Activated CD4-positive, CD25-positive, alpha-beta regulatory T cell (primary cell): ENCODE results near the gene SRRM3.
"Not testable (repeated sequence)": the region's sequence is repeated elsewhere in the genome, so short reads cannot be mapped to it uniquely, and the experiment has no call there.

Source experiments
- DNase-seq, 4 experiments: peaks; one replicate each; lab custom pipeline; 2025; lab: John Stamatoyannopoulos, UW

Gene SRRM3, protein sequence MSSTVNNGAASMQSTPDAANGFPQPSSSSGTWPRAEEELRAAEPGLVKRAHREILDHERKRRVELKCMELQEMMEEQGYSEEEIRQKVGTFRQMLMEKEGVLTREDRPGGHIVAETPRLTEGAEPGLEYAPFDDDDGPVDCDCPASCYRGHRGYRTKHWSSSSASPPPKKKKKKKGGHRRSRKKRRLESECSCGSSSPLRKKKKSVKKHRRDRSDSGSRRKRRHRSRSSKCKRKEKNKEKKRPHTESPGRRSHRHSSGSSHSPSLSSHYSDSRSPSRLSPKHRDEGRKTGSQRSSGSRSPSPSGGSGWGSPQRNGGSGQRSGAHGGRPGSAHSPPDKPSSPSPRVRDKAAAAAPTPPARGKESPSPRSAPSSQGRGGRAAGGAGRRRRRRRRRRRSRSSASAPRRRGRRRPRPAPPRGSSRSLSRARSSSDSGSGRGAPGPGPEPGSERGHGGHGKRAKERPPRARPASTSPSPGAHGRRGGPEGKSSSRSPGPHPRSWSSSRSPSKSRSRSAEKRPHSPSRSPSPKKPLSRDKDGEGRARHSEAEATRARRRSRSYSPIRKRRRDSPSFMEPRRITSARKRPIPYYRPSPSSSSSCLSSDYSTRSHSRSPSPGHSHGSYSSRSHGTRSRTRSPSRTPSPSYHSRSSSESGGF

DNA sequence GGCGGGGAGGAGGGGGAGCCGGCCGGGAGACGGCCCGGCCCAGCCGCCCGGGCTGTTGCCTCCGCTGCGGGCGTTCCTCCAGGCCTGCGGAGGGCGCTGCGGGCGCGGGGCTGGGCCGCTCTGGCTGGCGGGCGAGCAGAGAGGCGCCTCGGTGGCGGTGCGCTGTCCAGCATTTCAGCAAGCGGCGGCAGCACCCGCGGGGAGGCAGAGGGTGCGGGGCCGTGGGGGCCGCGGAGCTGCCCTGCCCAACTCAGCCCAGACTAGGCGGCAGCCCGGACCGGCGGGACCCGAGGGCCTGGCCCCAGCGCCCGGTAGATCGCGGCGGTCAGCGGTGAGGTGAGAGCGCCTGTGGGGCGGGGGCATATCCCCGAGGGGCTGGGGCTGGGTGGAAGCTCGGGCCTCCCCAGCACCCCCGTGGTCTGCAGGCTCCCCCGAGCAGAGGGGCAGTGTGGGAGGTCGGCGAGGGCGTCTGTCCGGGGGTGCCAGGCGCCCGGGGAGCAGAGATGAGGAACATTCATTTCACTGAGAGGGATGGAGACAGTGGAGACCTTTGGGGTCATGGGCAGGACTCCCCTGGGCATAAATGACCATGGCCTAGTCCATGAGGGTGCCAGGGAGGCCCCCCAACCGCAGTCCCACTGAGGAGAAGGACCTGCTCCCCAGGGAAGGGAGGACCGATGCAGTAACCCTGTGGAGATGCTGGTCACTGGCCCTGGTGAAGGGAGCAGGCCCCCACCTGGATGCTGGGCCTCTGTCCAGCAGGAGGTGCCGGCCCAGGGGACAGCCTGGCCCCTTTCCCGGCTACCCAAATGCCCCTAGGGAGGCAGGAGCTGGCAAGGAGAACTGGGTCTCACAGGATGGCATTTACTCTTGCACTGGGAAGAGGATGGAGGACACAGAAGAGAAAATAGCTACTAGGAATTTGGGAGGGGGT lies at the start of gene SRRM3:
TSS of gene SRRM3 (plus strand) at position 165 of the 934 bp plus-strand sequence. CDS start 33,171 bp downstream, outside the sequence.
- DNase-seq: peak; percentile 65 to 76 (median 69)

DNA sequence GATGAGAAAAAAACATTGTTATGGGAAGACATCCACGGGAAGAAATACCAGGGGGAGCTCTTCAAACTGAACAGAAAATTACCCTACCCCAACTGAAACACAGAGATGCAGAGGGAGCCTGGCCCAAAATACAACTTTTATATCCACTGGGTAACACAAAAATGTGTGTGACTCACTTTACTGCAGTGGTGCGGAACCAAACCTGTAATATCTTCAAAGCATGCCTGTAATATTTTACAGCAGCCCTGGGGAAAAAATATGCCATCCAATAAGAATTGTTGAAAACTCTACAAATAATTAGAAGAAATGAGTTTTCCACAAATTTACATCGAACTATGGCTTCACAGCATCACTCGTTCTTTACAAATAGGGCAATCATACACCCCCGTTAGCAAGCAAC lies 49.8 kb upstream of the SRRM3 start:
- no peak for DNase-seq

GRCh38 chr7:76153571-76154230 lies 48.0 kb upstream of the SRRM3 start:
- DNase-seq: not testable (repeated sequence)

- DNase-seq: no peak
Measured at GRCh38 chr7:76155938-76156337, 45.8 kb upstream of the SRRM3 start.

DNA sequence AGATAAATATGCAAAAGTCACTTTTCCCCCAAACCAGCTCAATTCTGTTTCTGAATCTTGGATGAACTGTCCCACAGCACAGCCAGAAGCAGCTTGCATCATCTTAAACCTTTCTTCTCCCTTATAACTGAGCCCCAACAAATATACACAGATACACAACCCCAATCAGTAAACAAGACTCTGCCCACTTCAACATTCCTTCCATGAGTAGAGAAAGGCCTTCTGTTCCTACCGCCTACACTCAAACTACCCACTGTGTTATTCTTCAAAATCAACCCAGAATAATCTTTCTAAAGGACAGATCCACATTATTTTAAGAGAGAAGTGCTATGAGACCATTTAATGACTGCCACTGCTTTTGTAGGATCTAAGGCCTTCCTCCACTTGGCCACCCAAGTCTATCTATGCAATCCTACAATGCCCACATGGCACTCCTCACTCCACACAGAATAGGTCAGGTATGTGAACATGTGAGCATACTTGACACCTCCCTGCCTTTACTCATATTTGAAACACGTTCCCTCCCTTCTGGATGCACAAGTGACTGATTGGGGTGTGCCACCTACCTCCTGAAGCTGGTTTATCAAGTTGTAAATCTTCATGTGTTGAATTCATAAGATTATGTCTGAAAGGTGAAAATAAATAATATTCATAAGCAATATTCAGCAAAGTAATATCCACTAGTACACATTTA lies 44.6 kb upstream of the SRRM3 start:
- not testable (repeated sequence) for DNase-seq

- DNase-seq: not testable (repeated sequence)
Measured at GRCh38 chr7:76158416-76158815, 43.3 kb upstream of the SRRM3 start.

DNA sequence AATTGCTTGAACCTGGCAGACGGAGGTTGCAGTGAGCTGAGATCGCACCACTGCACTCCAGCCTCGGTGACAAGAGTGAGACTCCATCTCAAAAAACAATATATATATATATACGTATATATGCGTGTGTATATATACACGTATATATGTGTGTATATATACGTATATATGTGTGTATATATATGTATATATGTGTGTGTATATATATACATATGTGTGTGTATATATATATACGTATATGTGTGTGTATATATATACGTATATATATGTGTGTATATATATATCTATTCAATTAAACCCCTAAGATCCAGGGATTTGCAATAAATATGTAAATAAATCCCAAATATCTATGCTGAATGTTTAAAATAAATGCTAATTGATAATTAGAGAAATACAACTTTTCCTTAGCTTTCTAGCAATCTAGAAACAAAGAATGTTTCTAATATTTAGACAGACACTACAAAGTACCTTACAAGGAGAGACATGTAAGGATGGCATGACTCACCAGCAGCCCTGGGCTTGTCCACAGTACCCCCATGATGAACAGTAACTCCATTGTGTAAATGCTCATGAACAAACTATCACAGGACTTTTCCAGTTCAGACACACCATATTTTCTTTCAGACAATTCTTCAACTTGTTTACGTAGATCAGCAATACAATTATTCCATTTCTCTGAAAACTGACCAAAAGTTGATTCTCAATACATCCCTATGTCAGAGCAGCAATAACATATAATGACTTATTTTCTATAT lies 39.1 kb upstream of the SRRM3 start:
- not testable (repeated sequence) for DNase-seq

DNA sequence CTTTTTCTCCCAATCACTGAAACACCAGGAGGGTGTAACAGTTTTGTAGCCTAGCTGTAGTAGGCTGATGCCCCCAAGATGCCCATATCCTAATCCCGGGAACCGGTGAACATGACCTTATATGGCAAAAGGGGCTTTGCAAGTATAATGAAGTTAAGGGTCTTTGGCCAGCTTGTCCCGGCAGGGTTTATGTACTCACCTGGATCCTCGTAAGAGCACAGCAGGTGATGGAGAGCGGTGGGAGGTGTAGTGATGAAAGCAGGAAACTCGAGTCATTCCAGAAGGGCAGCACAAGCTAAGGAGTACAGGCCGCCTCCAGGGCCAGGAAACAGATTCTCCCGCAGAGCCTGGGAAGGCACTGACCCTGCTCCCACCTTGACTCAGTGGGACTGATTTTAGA lies 37.9 kb upstream of the SRRM3 start:
- not testable (repeated sequence) for DNase-seq

DNA sequence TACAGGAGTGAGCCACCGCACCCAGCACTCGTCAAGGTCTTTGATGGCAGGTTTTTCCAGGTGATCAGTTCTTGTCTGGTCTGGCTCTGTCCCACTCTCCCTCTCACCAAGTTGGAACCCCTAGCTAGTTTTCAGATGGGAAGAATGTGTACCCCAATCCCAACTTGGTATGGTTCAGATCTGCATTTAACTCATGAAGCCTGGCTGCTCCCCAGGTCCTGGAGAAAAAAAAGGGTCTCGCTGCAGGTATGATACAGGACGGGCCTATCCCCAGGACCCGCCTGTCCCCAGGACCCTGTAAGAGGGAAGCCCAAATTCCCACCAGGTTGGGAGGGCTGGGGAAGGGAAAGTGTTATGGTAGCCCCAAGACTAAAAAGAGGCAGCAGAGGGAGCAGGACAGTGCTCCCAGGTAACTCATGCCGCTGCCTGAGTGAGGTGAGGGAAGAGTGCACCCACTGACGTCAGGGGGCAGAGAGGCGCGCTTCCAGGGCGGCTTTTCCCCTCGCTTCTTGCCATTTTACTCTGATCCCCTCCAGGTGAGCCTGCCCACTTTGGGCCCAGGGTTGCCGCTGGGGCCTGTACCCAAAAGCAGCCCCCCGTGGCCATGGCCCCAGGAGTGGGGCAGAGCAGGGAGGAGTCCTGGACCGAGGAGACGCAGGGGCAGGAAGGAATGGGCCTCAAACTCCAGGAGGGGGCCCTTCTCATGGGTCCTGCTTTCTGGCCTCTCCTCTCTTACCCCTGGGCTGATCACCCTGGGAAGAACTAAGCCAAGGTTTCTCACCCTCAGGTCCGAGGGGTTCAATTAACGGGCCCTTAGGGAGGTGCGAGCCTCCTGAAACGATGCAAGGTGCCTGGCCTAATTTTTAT lies 36.4 kb upstream of the SRRM3 start:
- no peak for DNase-seq

DNA sequence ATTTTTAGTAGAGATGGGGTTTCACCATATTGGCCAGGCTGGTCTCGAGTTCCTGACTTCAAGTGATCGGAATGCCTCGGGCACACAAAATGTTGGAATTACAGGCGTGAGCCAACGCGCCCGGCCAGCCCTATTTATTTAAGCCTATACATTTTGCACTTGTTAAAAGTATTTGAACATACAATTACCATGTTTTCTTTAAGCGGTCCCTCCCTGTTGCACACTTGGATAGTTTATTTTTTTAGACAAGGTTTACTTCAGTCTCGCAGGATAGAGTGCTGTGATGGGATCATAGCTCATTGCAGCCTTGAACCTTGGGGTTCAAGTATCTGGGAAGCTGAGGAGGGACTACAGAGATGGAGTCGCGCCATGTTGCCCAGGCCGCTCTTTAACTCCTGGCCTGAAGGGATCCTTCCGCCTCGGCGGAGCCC lies 35.7 kb upstream of the SRRM3 start:
- DNase-seq: no peak

- peak; percentile 75 to 81 (median 78) for DNase-seq
Measured at GRCh38 chr7:76166404-76167255, 35.1 kb upstream of the SRRM3 start.

DNA sequence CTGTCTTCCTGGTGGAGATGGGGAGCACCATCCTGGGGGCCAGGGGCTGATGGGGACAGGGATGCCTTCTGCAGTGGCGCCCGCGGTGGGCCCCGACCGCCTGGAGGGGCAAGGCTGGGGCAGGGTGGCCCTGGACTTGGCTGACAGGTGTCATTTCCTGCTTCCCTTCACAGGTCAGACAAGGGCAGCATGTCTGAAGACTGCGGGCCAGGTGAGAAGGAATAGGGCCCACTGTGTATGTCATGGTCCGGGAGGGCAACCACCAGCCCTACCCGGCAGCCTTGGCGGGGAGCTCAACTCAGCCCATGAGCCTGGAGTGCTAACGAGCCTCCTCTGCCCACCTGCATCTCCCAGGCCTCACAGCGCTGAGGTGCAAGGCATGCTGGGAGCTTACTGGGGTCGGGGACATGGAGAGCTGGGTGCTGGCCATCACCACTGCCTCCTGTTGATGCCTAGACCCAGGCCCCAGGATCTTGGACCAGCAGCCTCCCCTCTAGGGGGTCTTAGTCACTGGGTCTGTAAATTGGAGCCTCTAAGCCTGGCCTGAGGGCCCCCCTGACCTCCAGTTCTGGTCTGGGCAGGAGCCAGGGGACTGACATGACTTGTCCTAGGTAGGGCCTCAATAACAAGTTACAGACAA lies 28.0 kb upstream of the SRRM3 start:
- DNase-seq: no peak

- not testable (repeated sequence) for DNase-seq
Measured at GRCh38 chr7:76176951-76177350, 24.7 kb upstream of the SRRM3 start.

- DNase-seq: no peak
Measured at GRCh38 chr7:76179686-76180085, 22.0 kb upstream of the SRRM3 start.

GRCh38 chr7:76182225-76182960 lies 19.3 kb upstream of the SRRM3 start:
- DNase-seq: no peak

GRCh38 chr7:76185187-76185896 lies 16.4 kb upstream of the SRRM3 start:
- no peak for DNase-seq
